PC-3 (cell line): ENCODE measurements around the gene MMP20.

Experiments
- EZH2phosphoT487 ChIP-seq: fragments of 300-600 bp; sonication (generic); IDR thresholded peaks from 2 replicates; pipeline ENCODE4 v1.6.1; 2018; ENCODE audit warnings: mild to moderate bottlenecking, antibody characterized with exemption, low read length, borderline replicate concordance
- TF ChIP-seq, protein P1 (sequence below): fragments of 300-600 bp; sonication (generic); conservative IDR thresholded peaks from 2 replicates; pipeline ENCODE4 v1.5.1; 2017; ENCODE audit warnings: antibody characterized with exemption, low read depth, mild to moderate bottlenecking, low read length

DNA sequence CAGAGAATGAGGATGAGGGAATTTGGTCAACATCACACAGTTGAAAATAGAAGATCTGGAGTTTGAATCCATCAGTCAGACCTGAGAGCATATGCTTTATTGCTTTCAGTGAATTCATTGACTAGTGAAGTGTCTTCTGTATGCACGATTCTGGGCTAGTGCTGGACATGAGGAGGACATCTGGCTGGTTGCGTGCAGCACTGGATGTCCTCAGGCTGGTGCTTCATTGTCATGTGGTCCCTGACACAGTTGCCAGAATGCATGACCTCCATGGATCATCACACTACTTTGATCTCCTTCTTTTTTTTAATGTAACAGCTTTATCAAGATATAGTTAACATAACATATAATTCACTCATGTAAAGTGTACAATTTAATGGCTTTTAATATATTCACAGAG, 50.1 kb downstream of the MMP20 start:
- TF ChIP-seq, protein P1, sequence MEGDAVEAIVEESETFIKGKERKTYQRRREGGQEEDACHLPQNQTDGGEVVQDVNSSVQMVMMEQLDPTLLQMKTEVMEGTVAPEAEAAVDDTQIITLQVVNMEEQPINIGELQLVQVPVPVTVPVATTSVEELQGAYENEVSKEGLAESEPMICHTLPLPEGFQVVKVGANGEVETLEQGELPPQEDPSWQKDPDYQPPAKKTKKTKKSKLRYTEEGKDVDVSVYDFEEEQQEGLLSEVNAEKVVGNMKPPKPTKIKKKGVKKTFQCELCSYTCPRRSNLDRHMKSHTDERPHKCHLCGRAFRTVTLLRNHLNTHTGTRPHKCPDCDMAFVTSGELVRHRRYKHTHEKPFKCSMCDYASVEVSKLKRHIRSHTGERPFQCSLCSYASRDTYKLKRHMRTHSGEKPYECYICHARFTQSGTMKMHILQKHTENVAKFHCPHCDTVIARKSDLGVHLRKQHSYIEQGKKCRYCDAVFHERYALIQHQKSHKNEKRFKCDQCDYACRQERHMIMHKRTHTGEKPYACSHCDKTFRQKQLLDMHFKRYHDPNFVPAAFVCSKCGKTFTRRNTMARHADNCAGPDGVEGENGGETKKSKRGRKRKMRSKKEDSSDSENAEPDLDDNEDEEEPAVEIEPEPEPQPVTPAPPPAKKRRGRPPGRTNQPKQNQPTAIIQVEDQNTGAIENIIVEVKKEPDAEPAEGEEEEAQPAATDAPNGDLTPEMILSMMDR = no peak
- no peak for TF ChIP-seq EZH2phosphoT487
